Glutamatergic neuron (in vitro differentiated cells): ENCODE measurements around the gene GART. TPM values are rescaled to one million over a fixed set of nuclear protein-coding genes. Genes with fewer than 3 reads are reported as not detected.

ENCODE experiments used
- DNase-seq: peaks from one replicate; pipeline ENCODE4 v3.0.0; 2022
- H3K27ac Mint-ChIP-seq: one replicate; pipeline ENCODE4 v1.8.0; 2020; ENCODE audit warnings: mild to moderate bottlenecking, mixed read lengths, inconsistent platforms; ENCODE audit not compliant: unreplicated experiment
- H3K27me3 Mint-ChIP-seq: one replicate; pipeline ENCODE4 v1.8.0; 2020; ENCODE audit warnings: mild to moderate bottlenecking, moderate library complexity, mixed read lengths, inconsistent platforms; ENCODE audit not compliant: unreplicated experiment
- H3K36me3 Mint-ChIP-seq: one replicate; pipeline ENCODE4 v1.8.0; 2020; ENCODE audit warnings: mild to moderate bottlenecking, mixed read lengths, inconsistent platforms; ENCODE audit not compliant: unreplicated experiment
- H3K4me1 Mint-ChIP-seq: one replicate; pipeline ENCODE4 v1.8.0; 2020; ENCODE audit warnings: mild to moderate bottlenecking, low read depth, mixed read lengths, inconsistent platforms; ENCODE audit not compliant: unreplicated experiment
- H3K4me3 Mint-ChIP-seq: one replicate; pipeline ENCODE4 v1.8.0; 2020; ENCODE audit warnings: mild to moderate bottlenecking, mixed read lengths, inconsistent platforms; ENCODE audit not compliant: unreplicated experiment
- H3K9me3 Mint-ChIP-seq: one replicate; pipeline ENCODE4 v1.8.0; 2020; ENCODE audit warnings: mild to moderate bottlenecking, moderate library complexity, mixed read lengths, inconsistent platforms; ENCODE audit not compliant: unreplicated experiment
- CTCF ChIP-seq: fragments of 200-600 bp; sonication (generic); IDR thresholded peaks from one replicate; pipeline ENCODE4 v1.5.0; 2021; ENCODE audit not compliant: partially characterized antibody, unreplicated experiment
- total RNA-seq: library from RNA; stranded (reverse); fragmentation: NEBNext Ultra II Directional; extraction: Animal tissue kit (Norgen Biotek cat#: 25700); gene quantifications from one replicate; pipeline ENCODE4 v1.2.1, GENCODE V29; 2021; ENCODE audit not compliant: unreplicated experiment

Gene GART
- total RNA-seq, 1 donor from 2014 or later = 70.3 TPM

GRCh38 chr21:33539616-33540015, 2.3 kb downstream of the GART start:
- H3K27ac Mint-ChIP-seq = no peak overlapping the region
- H3K9me3 Mint-ChIP-seq = peaks cover 15% of the 10 kb centered on the region
- DNase-seq = no peak
- no peak for TF ChIP-seq CTCF
- peaks cover 6% of the 10 kb centered on the region for H3K36me3 Mint-ChIP-seq
- H3K27me3 Mint-ChIP-seq = peaks cover 13% of the 10 kb centered on the region
- peaks cover 7% of the 10 kb centered on the region for H3K4me1 Mint-ChIP-seq
- no peak overlapping the region for H3K4me3 Mint-ChIP-seq

DNA sequence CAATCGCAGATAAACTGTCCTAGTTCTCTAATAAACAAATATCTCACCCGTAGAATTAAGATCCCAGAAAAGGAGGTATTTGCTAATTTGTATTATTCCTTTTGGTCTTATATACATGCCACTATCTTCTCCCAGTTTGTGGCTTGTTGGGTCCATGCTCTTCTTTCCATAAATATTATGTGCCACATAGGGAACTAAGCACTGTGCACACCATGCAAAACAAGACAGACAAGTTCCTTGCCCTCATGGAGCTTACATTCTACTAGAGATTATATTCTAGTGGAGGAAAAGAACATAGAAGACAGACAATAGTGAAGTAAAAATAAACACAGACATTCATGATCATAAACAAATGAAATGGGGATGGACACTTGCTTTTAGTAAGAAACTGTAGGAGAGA, 4.7 kb downstream of the GART start:
- peaks cover 6% of the 10 kb centered on the region for H3K36me3 Mint-ChIP-seq
- H3K27me3 Mint-ChIP-seq = peaks cover 6% of the 10 kb centered on the region
- H3K4me3 Mint-ChIP-seq = no peak overlapping the region
- H3K27ac Mint-ChIP-seq = no peak overlapping the region
- peaks cover 4% of the 10 kb centered on the region for H3K9me3 Mint-ChIP-seq
- peaks cover 7% of the 10 kb centered on the region for H3K4me1 Mint-ChIP-seq
- no peak for TF ChIP-seq CTCF
- DNase-seq = no peak

GRCh38 chr21:33531007-33531406, 10.9 kb downstream of the GART start:
- no peak overlapping the region for H3K4me3 Mint-ChIP-seq
- H3K9me3 Mint-ChIP-seq = peaks cover 1% of the 10 kb centered on the region
- DNase-seq = no peak
- H3K27me3 Mint-ChIP-seq = no peaks in the 10 kb centered on the region
- TF ChIP-seq CTCF = no peak
- no peak overlapping the region for H3K27ac Mint-ChIP-seq
- no peaks in the 10 kb centered on the region for H3K4me1 Mint-ChIP-seq
- H3K36me3 Mint-ChIP-seq = no peaks in the 10 kb centered on the region

GRCh38 chr21:33522953-33523349, 19.0 kb downstream of the GART start:
- no peaks in the 10 kb centered on the region for H3K36me3 Mint-ChIP-seq
- no peak for TF ChIP-seq CTCF
- H3K27ac Mint-ChIP-seq = peak overlapping the region; percentile 66

DNA sequence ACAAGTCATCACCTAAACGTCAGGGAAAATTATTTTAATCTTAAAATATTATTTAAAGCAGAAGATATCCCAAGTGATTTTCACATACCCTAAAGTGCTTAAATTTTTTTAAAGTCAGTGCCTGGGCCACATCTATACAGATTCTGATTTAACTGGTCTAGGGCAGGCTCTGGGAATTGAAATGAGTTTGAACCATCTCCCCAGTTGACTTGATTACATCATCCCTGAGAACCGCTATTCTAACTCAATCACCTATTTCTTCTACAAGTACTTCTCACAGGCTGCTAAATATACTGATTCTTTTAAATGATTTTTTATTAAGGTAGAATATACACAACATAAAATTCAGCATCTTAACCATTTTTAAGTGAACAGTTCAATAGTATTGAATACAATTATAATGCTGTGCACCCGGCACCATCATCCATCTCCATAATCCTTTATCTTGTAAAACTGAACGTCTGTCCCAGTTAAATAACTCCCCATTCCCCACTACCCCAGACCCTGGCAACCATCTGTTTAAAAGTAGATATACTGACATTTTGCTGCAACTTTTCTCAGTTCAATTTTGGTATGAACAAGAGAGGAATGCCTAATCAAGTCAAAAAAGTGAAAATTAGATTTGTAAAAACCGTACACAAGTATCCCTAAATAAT, 19.5 kb downstream of the GART start:
- Mint-ChIP-seq H3K27ac (peak overlapping the region; percentile 66), H3K27me3 (no peaks in the 10 kb centered on the region), H3K36me3 (no peaks in the 10 kb centered on the region), H3K9me3 (peaks cover 1% of the 10 kb centered on the region), H3K4me1 (peaks cover 8% of the 10 kb centered on the region), H3K4me3 (peak overlapping the region; percentile 60)
- no peak for DNase-seq
- TF ChIP-seq CTCF = no peak

More at GRCh38 chr21:33522953-33523349, 19.0 kb downstream of the GART start:
- DNase-seq = no peak
- peaks cover 8% of the 10 kb centered on the region for H3K4me1 Mint-ChIP-seq
- H3K27me3 Mint-ChIP-seq = no peaks in the 10 kb centered on the region
- H3K9me3 Mint-ChIP-seq = peaks cover 1% of the 10 kb centered on the region
- peak overlapping the region; percentile 60 for H3K4me3 Mint-ChIP-seq
